ENCODE data around the gene FAM20C. TPM values are rescaled to one million over a fixed set of nuclear protein-coding genes. Genes with fewer than 3 reads are reported as not detected.

The FAM20C gene
- total RNA-seq, 1 experiment from 2014 or later = 48.9 TPM

DNA sequence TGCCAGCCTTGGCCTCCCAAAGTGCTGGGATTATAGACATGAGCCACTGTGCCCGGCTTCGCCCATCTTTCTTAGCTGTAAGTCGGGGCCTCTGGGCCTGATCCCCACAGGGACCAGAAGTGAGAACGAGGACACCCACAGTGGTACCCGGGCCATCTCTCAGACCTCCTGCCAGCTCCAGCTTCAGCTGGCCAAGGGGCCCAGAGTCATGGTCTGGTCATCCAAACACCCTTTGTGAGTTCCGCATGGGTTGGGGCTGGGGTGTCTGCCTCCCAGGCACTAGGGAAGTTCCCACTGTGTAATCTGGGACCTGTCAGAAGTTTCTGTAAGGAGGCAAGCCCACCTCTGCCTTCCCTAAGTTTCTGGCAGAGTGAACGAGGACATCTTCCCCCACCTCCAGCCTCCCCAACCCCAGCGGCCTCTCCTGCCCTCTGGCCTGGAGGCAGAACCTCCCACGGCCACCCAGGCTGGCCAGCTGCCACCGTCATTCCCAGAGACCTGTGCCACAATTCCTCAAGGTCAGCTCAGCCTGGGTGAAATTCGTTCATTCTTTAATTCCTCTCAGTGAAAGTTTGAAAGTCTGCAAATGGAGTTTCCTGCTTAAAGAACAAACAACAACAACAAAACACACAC is 78.1 kb downstream of the FAM20C start:
- no peak for DNase-seq (ENCODE audit: low read depth)

DNA sequence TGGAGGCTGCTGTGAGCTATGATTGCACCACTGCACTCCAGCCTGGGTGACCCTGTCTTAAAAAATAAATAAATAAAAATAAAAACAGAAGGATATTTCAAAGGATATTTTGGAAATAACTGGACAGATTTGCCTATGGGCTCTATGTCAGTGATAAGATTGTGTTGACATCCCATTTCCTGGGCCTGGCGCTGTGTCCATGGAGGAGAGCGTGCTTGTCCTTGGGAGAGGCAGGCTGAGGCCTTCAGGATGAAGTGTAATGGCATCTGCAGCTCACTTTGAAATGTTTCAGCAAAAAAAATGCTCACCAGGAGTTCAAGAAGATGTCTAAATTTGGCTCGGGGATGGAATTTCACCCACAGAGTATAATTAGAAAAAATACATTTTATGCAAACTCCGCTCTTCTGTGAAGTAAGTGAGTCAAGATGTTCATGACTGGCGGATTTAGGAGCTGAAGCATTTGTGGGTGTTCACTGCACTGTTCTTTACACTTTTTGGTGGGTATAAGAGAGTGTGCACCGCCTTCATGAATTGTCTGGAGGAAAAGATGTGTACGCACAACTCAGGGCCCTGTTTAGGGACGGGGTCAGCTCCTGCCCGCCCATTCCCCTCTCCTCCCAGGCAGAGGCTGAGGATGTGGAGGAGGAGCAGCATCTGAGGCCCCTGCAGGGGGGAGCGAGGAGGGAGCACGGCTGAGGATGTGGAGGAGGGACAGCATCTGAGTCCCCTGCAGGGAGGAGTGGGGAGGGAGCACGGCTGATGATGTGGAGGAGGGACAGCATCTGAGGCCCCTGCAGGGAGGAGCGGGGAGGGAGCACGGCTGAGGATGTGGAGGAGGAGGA is 79.1 kb downstream of the FAM20C start:
- DNase-seq (ENCODE audit: low read depth) = no peak

DNA sequence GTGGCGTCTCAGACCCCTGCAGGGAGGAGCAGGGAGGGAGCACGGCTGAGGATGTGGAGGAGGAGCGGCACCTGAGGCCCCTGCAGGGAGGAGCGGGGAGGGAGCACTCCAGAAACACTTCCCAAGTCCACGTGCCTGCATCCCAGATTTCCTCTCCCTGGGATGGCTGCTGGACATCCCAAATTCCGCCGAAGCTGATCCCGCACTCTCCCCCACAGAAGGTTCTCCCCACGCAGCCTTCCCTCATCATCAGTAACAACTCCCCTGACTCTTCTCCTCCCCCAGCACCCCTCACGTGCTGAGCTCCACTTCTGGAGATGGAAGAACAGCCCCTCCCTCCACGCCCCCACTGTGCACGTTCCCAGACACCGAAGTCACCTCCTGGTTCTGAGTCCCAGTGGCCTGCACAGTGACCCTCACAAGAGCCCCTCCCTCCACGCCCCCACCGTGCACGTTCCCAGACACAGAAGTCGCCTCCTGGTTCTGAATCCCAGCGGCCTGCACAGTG is 79.8 kb downstream of the FAM20C start:
- DNase-seq (ENCODE audit: low read depth) = no peak

DNA sequence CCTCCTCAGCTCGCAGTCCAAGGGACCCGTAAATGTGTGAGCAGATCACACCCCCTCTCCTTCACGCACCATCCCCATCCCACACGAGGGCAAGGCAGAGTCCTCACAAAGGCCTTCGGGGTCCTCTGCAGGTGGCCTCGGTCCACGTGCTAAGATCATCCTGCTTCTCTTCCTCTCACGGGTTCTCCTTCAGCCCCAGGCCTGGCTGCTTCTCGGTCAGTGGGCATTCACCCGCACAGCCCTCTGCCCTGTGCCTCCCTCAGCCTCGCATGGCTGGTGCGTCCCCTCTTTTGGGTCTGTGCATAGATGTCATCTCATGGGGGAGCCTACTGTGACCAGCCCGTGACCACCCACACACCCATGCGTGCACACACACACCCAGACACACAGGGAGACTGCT is 80.3 kb downstream of the FAM20C start:
- no peak for DNase-seq (ENCODE audit: low read depth)

DNA sequence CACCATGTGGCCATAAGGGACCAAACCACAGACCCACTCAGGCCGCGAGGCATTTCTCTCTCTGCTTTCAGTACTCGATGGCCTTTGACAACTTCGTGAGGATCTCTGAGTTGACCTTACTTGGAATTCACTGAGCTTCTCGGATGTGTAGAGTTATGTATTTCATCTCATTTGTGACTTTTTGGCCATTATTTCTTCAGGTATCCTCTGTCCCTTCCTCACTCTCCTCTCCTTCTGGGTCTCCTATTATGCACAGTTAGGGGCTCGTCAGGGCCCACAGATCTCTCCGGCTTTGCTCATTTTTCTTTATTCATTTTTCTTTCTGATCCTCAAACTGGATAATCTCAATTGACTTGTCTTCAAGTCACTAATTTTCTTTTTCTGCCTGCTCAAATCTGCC is 81.0 kb downstream of the FAM20C start:
- DNase-seq (ENCODE audit: low read depth) = no peak

DNA sequence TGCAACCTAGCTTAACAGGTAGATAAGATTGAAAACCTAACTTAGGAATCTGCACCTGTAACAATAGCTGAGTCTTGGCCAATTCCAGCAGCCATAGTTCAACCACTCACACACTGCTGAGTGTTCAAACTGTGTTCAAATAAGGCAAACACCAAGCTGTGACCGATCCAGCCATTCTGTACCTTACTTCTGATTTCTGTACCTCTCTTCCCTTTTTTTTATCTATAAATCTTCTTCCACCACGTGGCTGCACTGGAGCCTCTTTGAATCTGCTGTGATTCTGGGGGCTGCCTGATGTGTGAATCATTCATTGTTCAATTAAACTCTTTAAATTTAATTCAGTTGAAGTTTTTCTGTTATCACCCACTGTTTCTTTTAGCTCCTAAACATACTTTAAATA is 81.9 kb downstream of the FAM20C start:
- DNase-seq (ENCODE audit: low read depth) = no peak

DNA sequence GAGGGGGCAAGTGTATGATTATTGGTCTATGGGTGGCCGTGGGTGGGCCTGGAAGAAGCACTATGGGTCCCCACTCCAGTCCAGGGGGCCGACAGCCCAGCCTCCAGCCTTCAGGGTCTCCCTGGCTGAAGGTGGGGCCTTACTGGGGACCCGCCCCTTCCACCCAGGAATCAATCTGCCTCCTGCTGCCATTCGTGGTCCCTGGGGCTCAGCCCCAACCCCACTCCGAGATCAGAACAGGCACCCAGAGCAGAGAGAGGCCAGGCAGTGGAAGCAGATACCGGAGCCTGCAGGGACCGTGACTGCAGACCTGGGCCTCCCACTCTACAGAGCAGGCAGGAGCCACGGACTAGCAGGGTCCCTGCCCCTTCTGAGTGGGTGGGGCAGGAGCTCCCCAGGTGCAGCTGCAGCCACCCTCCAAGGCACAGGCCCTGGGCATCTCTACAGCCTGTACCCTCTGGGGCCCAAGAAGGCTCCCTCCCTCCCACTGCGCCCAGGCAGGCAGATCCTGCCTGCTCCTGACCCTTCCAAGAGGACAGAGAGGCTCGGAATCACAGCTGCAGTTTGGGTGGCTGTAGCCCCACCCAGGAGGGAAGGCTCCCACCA is 84.0 kb downstream of the FAM20C start:
- DNase-seq (ENCODE audit: low read depth) = no peak

DNA sequence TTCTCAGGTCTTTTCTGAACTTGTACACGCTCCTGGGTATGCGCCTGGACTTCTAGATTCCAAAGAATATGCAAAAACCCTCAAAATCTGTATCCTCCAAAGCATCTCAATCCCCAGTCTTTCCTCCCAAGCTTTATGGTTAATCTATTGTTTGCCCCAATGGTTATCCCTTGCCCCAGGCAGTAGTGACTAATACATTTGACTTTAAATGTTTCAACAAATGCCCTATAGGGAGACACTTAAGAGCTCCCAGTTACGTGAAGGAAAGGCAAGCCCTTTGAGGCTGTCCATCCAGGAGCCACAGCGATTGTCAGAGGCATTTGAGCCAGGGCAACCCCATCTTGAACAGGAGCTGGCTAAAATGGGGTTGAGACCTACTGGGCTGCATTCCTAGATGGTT is 84.9 kb downstream of the FAM20C start:
- no peak for DNase-seq (ENCODE audit: low read depth)

DNA sequence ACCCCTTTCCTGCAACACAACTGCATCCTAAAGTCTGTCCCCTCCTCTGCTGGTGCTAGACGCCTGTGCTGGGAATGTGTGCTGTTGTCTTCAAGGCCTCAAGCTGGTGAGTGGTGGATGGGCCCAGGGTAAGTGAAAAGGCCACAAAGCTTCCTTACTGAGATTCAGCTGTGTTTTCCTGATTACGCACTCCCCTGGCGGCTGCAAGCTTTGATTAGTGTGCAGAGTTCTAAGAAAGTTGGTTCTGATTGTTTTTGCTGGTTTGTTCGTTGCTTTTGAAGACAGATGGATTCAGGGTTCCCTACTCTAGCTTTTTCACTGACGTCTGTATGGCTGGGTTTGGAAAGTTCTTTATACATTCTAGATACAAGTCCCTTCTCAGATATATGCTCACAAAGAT is 85.7 kb downstream of the FAM20C start:
- DNase-seq (ENCODE audit: low read depth) = no peak

DNA sequence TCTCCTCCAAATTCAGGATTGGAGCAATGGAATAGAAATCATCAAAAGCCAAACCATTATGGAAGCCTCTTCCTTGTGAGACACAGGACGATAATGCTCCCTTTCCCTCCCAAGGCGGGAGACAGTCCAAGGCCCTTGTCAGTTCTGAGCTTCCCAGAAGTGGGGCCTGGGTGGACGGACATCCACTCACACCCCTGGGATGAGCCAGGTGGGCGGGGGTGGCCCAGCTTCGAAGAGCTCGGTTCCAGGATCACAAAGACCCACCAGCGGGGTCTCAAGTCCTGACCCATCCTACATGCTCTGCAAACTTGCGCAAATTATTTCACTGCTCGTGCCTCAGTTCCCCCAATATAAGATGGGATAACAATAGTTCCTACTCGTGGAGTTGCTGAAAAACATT is 87.5 kb downstream of the FAM20C start:
- no peak for DNase-seq (ENCODE audit: low read depth)

DNA sequence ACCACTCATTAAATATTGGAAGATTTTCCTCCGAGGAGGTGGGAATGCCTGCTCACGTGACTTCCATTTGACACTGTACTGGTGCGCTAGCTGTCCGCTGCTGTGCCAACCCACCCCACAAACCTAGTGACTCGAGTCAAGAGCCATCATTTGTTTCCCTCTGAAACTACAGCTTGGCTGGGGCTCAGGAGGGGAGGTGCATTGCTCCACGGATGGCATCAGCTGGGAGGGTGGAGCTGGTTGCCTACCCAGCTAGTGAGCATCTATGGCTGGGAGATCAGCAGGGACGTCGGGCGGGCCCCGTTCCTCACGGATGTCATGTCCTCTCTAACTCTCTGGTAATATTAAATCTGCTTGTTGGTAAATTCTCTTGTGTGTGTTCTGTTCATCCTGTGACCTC is 88.1 kb downstream of the FAM20C start:
- DNase-seq (ENCODE audit: low read depth) = no peak

DNA sequence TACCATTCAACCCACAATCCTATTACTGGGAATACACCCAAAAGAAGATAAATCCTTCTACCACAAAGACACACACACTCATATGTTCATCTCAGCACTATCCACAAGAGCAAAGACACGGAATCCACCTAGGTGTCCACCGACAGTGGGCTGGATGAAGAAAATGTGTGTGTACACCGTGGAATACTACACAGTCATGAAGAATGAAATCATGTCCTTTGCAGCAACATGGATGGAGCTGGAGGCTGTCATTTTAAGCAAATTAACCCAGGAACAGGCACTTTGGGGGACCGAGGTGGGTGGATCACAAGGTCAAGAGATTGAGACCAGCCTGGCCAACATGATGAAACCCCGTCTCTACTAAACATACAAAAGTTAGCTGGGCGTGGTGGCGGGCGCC is 89.3 kb downstream of the FAM20C start:
- no peak for DNase-seq (ENCODE audit: low read depth)

DNA sequence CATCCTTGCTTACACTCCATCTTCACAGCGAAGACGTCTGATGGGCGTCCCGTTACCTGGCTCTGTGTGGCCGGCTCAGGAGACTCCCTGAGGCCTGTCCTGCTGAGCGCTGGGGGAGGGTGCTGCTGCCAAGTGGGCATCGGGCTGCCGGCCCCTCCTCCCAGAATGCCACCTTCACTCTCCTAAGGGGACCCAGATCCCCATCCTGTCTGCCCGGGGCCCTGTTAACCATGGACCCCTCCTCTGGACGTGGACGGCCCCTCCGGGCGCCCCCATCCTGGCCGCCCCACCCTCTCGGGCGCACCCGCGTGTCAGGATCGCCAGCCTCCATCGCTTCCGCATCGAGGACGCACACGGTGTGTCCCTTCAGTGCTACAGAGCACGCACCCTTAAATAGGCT is 90.2 kb downstream of the FAM20C start:
- no peak for DNase-seq (ENCODE audit: low read depth)

DNA sequence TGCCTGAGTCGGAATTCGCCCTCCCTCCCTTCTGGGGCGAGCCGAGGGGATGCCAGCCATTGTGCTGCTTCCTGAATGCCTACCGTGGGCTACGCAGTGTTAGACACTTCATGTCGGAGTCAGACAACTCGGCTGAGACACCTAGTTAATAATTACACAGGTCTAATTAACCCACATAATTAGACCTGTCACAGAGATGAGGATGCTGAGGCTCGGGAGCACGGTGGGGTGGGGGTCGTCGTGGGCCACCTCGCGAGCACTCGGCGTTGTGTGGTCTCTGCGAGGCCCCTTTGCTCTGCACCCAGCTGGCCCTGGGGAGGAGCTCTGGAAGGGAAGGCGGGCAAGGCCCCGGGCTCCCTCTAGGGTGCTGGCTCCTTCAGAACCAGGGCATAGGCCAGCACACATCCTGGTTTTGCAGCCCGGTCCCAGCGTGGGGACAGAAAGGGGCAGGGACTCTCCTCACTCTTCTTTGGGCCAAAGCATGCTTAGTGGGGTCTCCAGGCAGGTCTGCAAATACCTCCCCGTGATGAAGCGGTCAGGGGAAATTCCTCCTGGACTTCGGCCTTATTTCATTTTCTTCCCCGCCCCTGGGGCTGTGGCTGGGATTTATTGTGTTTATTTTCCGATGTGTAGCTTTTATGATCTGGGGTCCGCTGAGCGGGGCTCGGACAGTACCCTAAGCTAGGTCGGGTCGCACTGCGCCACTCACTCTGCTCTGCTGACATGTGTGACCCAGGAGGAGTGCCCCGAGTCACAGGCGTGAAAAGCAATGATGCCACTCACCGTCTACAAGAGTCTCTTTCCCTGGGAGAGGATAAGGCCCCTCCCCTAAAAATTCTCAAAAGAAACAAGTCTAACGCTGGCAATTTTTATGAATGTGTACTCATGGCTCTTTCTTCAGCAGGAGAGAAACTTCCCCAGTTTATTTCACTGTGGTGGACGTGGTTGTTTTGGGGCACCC is 92.7 kb downstream of the FAM20C start:
- no peak for DNase-seq (ENCODE audit: low read depth)

DNA sequence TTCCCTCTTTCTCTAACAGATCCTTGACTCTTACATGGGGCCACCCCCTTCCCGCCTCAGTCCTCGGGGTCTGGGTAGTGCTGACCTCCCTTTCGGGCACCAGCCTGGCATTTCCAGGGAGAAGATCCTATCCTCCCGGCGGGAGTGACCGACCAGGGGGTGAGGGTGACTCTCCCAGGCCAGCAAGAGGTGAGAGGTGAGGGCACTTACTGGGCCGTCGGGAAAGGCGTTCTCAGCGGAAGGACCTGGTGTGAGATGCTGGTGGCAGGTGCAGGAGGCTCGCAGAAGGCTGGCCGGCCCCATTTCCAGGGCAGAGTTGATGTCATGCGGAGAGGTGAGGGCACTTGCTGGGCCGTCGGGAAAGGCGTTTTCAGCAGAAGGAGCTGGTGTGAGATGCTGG is 93.4 kb downstream of the FAM20C start:
- DNase-seq (ENCODE audit: low read depth) = no peak

DNA sequence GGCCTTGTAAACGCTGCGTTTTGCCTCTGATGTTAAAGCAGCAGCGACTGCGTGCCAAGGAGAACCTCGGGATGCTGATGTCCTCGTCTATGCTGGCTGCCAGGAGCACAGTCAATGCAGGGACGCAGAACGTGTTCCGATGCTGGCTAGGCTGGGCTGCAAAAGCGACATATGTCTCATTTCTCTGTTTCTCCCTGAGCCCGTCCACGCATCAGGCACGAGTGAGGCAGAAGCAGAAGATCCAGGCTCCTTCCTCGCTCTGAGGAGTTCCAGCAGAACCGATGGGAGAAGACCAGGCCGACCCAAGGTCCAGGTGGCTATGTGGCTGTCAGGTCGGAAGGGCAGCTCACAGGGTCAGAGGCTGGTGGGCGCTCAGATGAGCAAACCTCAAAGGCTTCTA is 93.9 kb downstream of the FAM20C start:
- no peak for DNase-seq (ENCODE audit: low read depth)

DNA sequence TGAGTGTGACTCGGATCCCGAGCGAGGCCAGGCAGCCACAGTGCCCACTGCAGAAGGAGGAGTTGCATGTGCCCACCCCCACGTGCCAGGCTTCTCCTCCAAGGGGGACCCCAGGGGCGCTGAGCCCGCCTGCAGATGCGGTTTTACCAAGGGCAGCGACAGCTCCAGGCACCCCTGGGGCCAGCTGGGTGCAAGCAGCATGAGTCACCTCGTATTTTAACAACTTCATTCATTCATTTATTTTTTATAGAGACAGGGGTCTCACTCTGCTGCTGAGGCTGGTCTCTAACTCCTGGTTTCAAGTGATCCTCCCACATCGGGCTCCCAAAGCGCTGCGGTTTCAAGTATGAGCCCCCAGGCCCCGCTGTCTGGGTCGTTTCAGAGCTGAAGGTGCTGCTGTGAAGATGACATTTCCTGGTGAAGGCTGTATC is 96.3 kb downstream of the FAM20C start:
- no peak for DNase-seq (ENCODE audit: low read depth)

DNA sequence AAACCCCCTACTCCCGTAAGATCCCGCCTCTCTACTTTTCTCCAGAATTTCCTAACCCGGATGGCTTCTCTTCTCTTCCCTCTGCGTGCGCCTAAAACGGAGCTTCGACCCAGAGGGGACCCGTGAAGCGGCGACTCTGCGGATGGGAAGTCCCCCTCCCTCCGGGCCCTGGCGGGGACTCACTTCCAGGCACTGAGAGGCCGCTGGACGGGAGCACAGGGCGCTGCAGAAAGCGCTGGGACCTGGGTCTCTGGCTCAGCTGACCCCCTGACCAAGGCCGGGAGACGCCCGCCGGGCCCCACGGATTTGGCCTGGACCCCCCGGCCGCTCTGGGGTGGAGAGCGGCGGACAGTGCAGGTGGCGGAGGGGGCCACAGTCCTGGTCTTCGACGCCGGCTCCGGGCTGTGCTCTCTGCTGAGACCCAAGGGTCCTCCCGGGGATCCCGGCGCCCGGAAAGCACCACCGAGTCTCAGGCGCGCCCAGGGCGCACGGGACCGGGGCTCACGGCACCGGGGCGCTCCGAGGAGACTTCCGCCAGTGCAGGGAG is 96.9 kb downstream of the FAM20C start:
- DNase-seq (ENCODE audit: low read depth) = no peak

DNA sequence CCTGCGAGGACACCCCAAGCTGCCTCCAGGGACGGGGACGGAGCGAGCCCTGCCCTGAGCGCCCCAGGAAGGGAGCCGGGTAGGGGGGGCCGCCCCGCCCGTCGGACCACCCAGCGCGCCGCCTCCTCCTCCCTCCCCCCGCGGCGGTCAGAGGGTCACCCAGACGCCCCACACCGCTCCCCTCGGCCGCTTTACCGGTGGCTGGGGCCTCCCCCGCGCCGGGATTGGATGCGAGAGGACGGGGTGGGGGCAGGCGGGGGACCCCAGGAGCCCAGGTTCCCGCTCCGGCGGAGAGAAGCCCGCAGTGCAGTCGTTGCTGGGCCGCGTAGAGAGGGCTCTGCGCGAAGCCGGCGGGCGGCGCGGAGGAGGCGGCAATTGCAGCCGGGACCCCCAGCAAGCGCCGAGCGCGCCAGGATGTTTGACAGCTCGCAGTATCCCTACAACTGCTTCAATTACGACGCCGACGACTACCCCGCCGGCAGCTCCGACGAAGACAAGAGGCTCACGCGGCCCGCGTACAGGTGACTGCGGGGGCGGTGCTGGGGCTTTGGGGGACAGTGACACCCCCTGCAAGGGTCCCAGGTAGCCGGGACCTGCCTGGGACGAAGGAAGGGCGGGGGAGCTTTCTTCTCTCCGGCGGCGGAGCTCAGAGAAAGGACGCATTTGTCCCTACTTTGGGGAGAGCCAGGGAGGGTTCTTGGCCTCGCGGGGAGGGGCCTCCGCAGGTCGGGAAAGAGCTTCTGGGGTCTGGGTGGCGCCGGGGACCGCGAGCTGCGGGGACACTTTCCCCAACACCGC is 97.6 kb downstream of the FAM20C start, which contains the start of gene FOXL3:
FOXL3 (plus strand) TSS at position 415 of the 798 bp plus-strand sequence; CDS start at position 415, 0 bp downstream.
- no peak for DNase-seq (ENCODE audit: low read depth)
